Activated CD8-positive, alpha-beta memory T cell treated with anti-CD3 and anti-CD28 coated beads, Interleukin-2, amount 10 ng/mL, durations not matched to agents 7 days and 5 days (primary cell): ENCODE data around the gene DAPK2. TPM values are rescaled to one million over a fixed set of nuclear protein-coding genes. Genes with fewer than 3 reads are reported as not detected.

Source experiments
- ATAC-seq: fragments of 150-1000 bp; cut with Tn5 transposase; one replicate; pipeline ENCODE4 v1.10.0; 2021; ENCODE audit warnings: moderate library complexity
- CTCF ChIA-PET: fragments of 350-600 bp; sonication (Branson Sonifier 250); formaldehyde crosslinking; loops from one replicate; lab custom pipeline; 2021; ENCODE audit warnings: antibody characterized with exemption; lab: Charles Lee
- DNase-seq: peaks from one replicate; pipeline ENCODE4 v3.0.0-alpha.2; 2020
- H3K27ac Mint-ChIP-seq: one replicate; pipeline ENCODE4 v1.8.0; 2021; ENCODE audit warnings: mild to moderate bottlenecking, mixed read lengths
- H3K27me3 Mint-ChIP-seq: one replicate; pipeline ENCODE4 v1.8.0; 2021; ENCODE audit warnings: mixed read lengths
- H3K36me3 Mint-ChIP-seq: one replicate; pipeline ENCODE4 v1.8.0; 2021; ENCODE audit warnings: mild to moderate bottlenecking, mixed read lengths
- H3K4me1 Mint-ChIP-seq: one replicate; pipeline ENCODE4 v1.8.0; 2021; ENCODE audit warnings: mixed read lengths
- H3K4me3 Mint-ChIP-seq: one replicate; pipeline ENCODE4 v1.8.0; 2021; ENCODE audit warnings: mild to moderate bottlenecking, moderate library complexity, mixed read lengths
- H3K9me3 Mint-ChIP-seq: one replicate; pipeline ENCODE4 v1.8.0; 2022; ENCODE audit warnings: low read depth, mixed read lengths
- total RNA-seq, 2 experiments: library from RNA; stranded (reverse); gene quantifications; one replicate each; pipeline ENCODE4 v1.2.3, GENCODE V29; 2021

DAPK2 gene
- total RNA-seq, 2 experiments from 2014 or later: 14.1 to 15.0 TPM

GRCh38 chr15:63948436-63948835, 97.8 kb downstream of the DAPK2 start:
- Mint-ChIP-seq H3K4me3 (no peak overlapping the region), H3K9me3 (no peaks in the 10 kb centered on the region), H3K27me3 (no peaks in the 10 kb centered on the region), H3K36me3 (peaks cover 4% of the 10 kb centered on the region), H3K4me1 (peaks cover 14% of the 10 kb centered on the region), H3K27ac (no peak overlapping the region)
- ATAC-seq (no peak), DNase-seq (no peak)
- CTCF ChIA-PET: interaction anchor here (0.7 to 5.0 kb wide), 2 partner anchors 9 to 22 kb away, joined by 3 to 53 read pairs; no protein-coding TSS in a partner anchor

DNA sequence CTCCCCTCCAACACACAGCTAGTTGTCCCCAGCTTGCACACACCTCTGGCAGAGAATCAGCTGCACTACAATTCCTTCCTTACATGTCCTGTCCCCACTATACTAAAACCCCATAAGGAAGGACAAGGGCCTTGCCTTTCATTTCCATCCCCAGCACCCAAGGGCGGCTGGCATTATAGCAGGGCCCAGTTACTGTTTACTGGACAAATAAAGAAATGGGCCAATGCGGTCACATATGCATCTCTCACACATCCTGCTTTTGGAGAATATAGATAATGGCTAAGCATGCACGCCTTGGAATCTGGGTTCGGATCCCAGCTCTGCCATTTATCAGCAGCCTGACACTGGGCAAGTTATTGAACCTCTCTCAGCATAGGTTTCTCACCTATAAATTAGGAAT, 99.1 kb downstream of the DAPK2 start:
- Mint-ChIP-seq H3K27ac (peak overlapping the region; percentile 25), H3K4me1 (peaks cover 16% of the 10 kb centered on the region), H3K9me3 (no peaks in the 10 kb centered on the region), H3K36me3 (peaks cover 4% of the 10 kb centered on the region), H3K4me3 (no peak overlapping the region), H3K27me3 (no peaks in the 10 kb centered on the region)
- ATAC-seq (no peak), DNase-seq (no peak)
- CTCF ChIA-PET: interaction anchor here (0.7 to 5.0 kb wide), 5 partner anchors 24 to 632 kb away, joined by 3 to 53 read pairs (median 11); no protein-coding TSS in a partner anchor

DNA sequence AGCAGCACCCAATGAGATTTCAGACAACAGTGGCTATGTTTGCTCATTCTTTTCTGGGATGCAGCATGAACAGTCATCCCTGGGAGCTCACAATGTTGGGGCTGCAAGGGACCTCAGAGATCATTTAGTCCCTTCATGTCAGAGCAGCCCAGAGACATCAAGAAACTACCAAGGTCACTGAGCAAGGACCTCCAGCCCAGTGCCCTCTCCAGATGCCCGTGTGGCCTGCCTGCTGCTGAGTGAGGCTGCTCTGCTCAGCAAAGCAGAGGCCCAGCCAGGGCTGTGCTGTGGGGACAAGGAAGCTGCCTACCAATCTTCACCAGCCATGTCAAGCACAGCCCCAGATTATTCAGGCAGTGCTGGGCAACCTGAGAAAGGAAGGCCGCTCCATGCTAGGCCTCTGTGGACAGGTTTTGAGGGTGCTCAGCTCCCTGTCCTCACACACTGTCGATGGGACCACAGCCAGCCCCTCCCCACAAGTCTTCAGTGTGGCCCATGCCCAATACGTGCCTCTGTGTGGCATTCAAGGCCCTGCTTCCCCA, 99.7 kb downstream of the DAPK2 start:
- ATAC-seq: no peak
- no peak overlapping the region for H3K4me3 Mint-ChIP-seq
- CTCF ChIA-PET: interaction anchor here (0.6 to 5.0 kb wide), 12 partner anchors 11 to 996 kb away, joined by 3 to 53 read pairs (median 9); partner anchors contain the start of gene DAPK2
- DNase-seq: no peak
- peak overlapping the region; percentile 25 for H3K27ac Mint-ChIP-seq
- peaks cover 4% of the 10 kb centered on the region for H3K36me3 Mint-ChIP-seq
- H3K27me3 Mint-ChIP-seq: no peaks in the 10 kb centered on the region
- H3K9me3 Mint-ChIP-seq: no peaks in the 10 kb centered on the region
- peaks cover 14% of the 10 kb centered on the region for H3K4me1 Mint-ChIP-seq

DNA sequence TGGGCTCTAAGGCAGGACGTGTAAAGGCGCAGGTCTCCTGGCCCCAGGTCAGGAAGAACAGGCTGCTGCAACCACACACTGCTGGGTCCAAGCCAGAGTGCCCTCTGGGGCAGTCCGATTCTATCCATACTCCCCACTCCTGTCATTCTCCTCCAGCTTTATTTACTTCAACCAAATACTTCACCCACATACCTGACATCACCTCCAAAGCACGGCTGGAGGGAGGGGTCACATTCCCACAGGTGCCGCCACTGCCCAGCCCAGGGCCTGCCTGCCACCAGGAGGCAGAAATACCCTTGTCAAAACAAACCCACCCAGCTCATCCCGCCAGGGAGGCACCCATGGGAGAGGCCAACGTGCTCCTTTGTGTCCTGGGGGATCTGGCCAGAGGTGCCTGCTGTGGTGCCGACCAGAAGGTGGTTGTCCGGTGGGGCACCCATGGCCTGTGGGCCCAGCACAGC, 100.4 kb downstream of the DAPK2 start:
- DNase-seq: no peak
- no peaks in the 10 kb centered on the region for H3K9me3 Mint-ChIP-seq
- H3K4me1 Mint-ChIP-seq: peaks cover 16% of the 10 kb centered on the region
- no peak for ATAC-seq
- H3K36me3 Mint-ChIP-seq: peaks cover 2% of the 10 kb centered on the region
- no peak overlapping the region for H3K4me3 Mint-ChIP-seq
- no peaks in the 10 kb centered on the region for H3K27me3 Mint-ChIP-seq
- CTCF ChIA-PET: interaction anchor here (0.6 to 5.0 kb wide), 41 partner anchors 9 to 336 kb away, joined by 3 to 53 read pairs (median 4); partner anchors contain the start of genes CIAO2A and DAPK2
- no peak overlapping the region for H3K27ac Mint-ChIP-seq

GRCh38 chr15:63945007-63945788, 101.1 kb downstream of the DAPK2 start:
- no peak overlapping the region for H3K27ac Mint-ChIP-seq

DNA sequence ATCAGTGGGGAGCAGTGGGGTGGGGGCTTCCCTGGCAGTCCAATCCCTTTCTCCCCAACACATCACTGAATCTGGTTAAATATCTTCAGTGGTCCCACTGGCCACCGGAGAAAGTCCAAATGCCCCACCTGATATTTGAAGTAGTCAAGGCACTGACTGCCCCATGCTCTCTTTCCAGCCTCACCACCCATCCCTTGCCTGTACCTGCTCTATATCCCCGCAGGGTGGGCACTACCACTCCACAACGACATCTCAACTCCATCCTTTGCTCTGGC, 101.7 kb downstream of the DAPK2 start:
- Mint-ChIP-seq H3K27me3 (no peaks in the 10 kb centered on the region), H3K9me3 (no peaks in the 10 kb centered on the region), H3K4me3 (no peak overlapping the region), H3K27ac (no peak overlapping the region), H3K4me1 (peaks cover 23% of the 10 kb centered on the region), H3K36me3 (no peaks in the 10 kb centered on the region)
- no peak for ATAC-seq
- no peak for DNase-seq
- CTCF ChIA-PET: interaction anchor here (0.7 to 5.0 kb wide), 23 partner anchors 11 to 306 kb away, joined by 3 to 53 read pairs (median 7); partner anchors contain the start of gene DAPK2

More at GRCh38 chr15:63945007-63945788, 101.1 kb downstream of the DAPK2 start:
- CTCF ChIA-PET: interaction anchor here (0.6 to 5.0 kb wide), 46 partner anchors 10 to 335 kb away, joined by 3 to 53 read pairs (median 4); partner anchors contain the start of genes CIAO2A and DAPK2
- no peaks in the 10 kb centered on the region for H3K36me3 Mint-ChIP-seq
- H3K9me3 Mint-ChIP-seq: no peaks in the 10 kb centered on the region
- ATAC-seq: peak; percentile 90
- H3K4me3 Mint-ChIP-seq: no peak overlapping the region
- no peaks in the 10 kb centered on the region for H3K27me3 Mint-ChIP-seq
- H3K4me1 Mint-ChIP-seq: peaks cover 18% of the 10 kb centered on the region
- DNase-seq: peak; percentile 83

DNA sequence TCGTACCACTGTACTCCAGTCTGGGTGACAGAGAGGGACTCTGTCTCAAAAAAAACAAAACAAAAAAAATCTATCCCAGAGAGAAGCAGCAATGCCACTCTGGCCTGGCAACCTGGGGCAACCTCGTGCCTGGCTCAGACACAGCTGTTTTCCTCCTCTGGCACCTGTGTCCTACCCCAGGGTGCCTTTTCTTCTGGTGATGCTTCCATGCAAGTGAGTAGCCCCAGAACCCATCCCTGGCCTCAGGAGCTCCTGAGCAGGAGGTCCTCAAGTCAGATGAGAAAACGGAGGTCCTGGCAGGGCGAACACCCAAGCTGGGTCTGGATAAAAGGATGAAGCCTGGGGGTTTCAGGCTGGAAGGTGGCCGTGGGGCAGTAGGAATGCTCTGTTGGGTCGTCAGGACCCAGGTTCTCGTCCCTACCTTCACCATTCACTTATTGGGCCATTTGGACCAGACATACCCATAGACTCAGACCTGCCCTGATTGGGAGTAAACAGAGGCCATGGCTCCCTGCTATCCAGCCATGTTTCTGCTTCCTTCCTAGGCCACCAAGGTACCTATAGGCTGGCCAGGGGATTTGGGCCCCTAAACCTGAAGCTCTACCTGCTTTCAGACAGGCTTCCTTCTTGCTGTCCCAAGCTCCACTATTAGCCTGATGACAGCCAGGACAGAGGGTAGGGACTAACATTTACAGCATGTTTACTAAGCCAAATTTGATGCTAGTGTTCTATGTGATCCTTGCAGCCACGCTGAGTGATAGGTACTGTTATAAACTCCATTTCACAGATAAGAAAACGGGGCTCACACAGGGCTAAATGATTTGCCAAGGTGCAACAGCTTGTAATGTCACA, 102.2 kb downstream of the DAPK2 start:
- no peak for DNase-seq
- CTCF ChIA-PET: interaction anchor here (0.6 to 5.0 kb wide), 19 partner anchors 11 to 316 kb away, joined by 3 to 53 read pairs (median 9); partner anchors contain the start of gene DAPK2
- H3K9me3 Mint-ChIP-seq: no peaks in the 10 kb centered on the region
- H3K27me3 Mint-ChIP-seq: no peaks in the 10 kb centered on the region
- H3K4me1 Mint-ChIP-seq: peaks cover 27% of the 10 kb centered on the region
- ATAC-seq: no peak
- H3K36me3 Mint-ChIP-seq: no peaks in the 10 kb centered on the region
- H3K27ac Mint-ChIP-seq: no peak overlapping the region
- no peak overlapping the region for H3K4me3 Mint-ChIP-seq

GRCh38 chr15:63942486-63943365, 103.6 kb downstream of the DAPK2 start:
- no peak overlapping the region for H3K27ac Mint-ChIP-seq
- ATAC-seq: no peak
- DNase-seq: no peak
- H3K4me3 Mint-ChIP-seq: no peak overlapping the region
- peaks cover 37% of the 10 kb centered on the region for H3K4me1 Mint-ChIP-seq
- peaks cover 2% of the 10 kb centered on the region for H3K36me3 Mint-ChIP-seq
- no peaks in the 10 kb centered on the region for H3K27me3 Mint-ChIP-seq
- CTCF ChIA-PET: interaction anchor here (1.0 to 4.2 kb wide), 4 partner anchors 8 to 107 kb away, joined by 3 to 45 read pairs (median 3); partner anchors contain the start of gene DAPK2
- no peaks in the 10 kb centered on the region for H3K9me3 Mint-ChIP-seq

GRCh38 chr15:63941698-63942465, 104.4 kb downstream of the DAPK2 start:
- H3K4me1 Mint-ChIP-seq: peaks cover 40% of the 10 kb centered on the region
- ATAC-seq: no peak
- CTCF ChIA-PET: interaction anchor here (0.9 to 2.4 kb wide), 8 partner anchors 9 to 174 kb away, joined by 3 to 8 read pairs (median 3); partner anchors contain the start of gene DAPK2
- peaks cover 2% of the 10 kb centered on the region for H3K36me3 Mint-ChIP-seq
- H3K4me3 Mint-ChIP-seq: no peak overlapping the region
- DNase-seq: no peak
- no peaks in the 10 kb centered on the region for H3K9me3 Mint-ChIP-seq
- H3K27me3 Mint-ChIP-seq: no peaks in the 10 kb centered on the region
- no peak overlapping the region for H3K27ac Mint-ChIP-seq

GRCh38 chr15:63940966-63941620, 105.2 kb downstream of the DAPK2 start:
- CTCF ChIA-PET: interaction anchor here (0.9 to 2.4 kb wide), 8 partner anchors 30 to 173 kb away, joined by 3 to 8 read pairs (median 3); partner anchors contain the start of gene DAPK2
- ATAC-seq: no peak
- Mint-ChIP-seq H3K36me3 (peaks cover 2% of the 10 kb centered on the region), H3K9me3 (no peaks in the 10 kb centered on the region), H3K27ac (peak overlapping the region; percentile 52), H3K27me3 (no peaks in the 10 kb centered on the region), H3K4me1 (peaks cover 40% of the 10 kb centered on the region), H3K4me3 (no peak overlapping the region)
- no peak for DNase-seq

DNA sequence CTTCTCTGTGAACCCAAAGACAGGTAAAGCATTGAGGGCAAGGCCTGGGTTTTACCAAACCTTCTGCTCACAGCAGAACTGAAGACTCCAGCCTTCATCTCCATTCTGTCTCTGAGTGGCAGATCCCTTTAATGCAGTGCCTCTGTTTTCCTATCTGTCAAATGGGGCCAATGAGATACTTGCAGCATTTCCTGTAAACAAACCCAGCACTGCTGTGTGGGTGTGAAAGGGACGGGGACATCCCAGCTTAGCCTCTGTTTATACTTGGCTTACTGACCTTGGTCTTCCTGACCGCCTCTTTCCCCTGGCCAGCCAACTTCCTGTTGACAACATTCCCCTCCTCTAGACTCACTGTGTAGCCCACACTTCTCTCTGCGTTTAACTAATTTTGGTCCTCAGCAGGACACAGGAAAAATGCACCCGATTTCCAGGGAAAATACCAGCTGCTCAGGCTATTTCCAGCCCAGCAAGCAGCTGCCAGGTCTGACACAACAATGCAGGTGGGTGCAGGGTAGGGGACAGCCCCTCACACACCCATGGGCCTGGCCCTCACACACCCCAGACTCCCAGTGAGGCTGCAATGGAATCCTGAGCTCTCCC, 106.7 kb downstream of the DAPK2 start:
- Mint-ChIP-seq H3K27ac (peak overlapping the region; percentile 76), H3K36me3 (peaks cover 2% of the 10 kb centered on the region), H3K4me3 (peak overlapping the region; percentile 6), H3K4me1 (peaks cover 35% of the 10 kb centered on the region), H3K27me3 (no peaks in the 10 kb centered on the region), H3K9me3 (no peaks in the 10 kb centered on the region)
- CTCF ChIA-PET: interaction anchor here (0.8 to 2.4 kb wide), 4 partner anchors 9 to 107 kb away, joined by 3 to 6 read pairs (median 4); partner anchors contain the start of gene DAPK2
- peak; percentile 48 for DNase-seq
- ATAC-seq: peak; percentile 61
